WTC11 (cell line): ENCODE results near the gene ADAMTS15. TPM values are rescaled to one million over a fixed set of nuclear protein-coding genes. Genes with fewer than 3 reads are reported as not detected.
"Not testable (repeated sequence)": the region's sequence is repeated elsewhere in the genome, so short reads cannot be mapped to it uniquely, and the experiment has no call there.

Experiments used
- ATAC-seq: fragments of 200-7000 bp; cut with Tn5 transposase; 2 replicates; pipeline ENCODE4 v1.10.0; 2021; ENCODE audit warnings: mild to moderate bottlenecking, moderate library complexity
- CTCF ChIA-PET: fragments of 300-600 bp; sonication (Branson Sonifier 250); formaldehyde crosslinking; loops from one replicate; lab custom pipeline; 2021; ENCODE audit warnings: antibody characterized with exemption; lab: Charles Lee
- POLR2A ChIA-PET: fragments of 350-600 bp; sonication (Branson Sonifier 250); formaldehyde crosslinking; loops from one replicate; lab custom pipeline; 2021; ENCODE audit warnings: antibody characterized with exemption; lab: Charles Lee
- DNase-seq: peaks from one replicate; pipeline ENCODE4 v3.0.0; 2021; ENCODE audit warnings: low spot score
- H3K27ac Mint-ChIP-seq: 2 replicates; pipeline ENCODE4 v1.8.0; 2021; ENCODE audit warnings: mixed read lengths
- H3K27me3 Mint-ChIP-seq: 2 replicates; pipeline ENCODE4 v1.8.0; 2021; ENCODE audit warnings: low read depth, mild to moderate bottlenecking, moderate library complexity, mixed read lengths
- H3K36me3 Mint-ChIP-seq: 2 replicates; pipeline ENCODE4 v1.8.0; 2021; ENCODE audit warnings: mixed read lengths
- H3K4me1 Mint-ChIP-seq: 2 replicates; pipeline ENCODE4 v1.8.0; 2022; ENCODE audit warnings: mixed read lengths
- H3K4me3 Mint-ChIP-seq: 2 replicates; pipeline ENCODE4 v1.8.0; 2021; ENCODE audit warnings: mild to moderate bottlenecking, moderate library complexity, mixed read lengths
- H3K9me3 Mint-ChIP-seq: 2 replicates; pipeline ENCODE4 v1.8.0; 2021; ENCODE audit warnings: mixed read lengths
- ATF1 ChIP-seq: sonication (generic); formaldehyde crosslinking; IDR thresholded peaks from 2 replicates; pipeline ENCODE4 v1.8.1; 2023; ENCODE audit warnings: mild to moderate bottlenecking, moderate library complexity, missing genetic modification reagents
- CREB1 ChIP-seq: sonication (generic); formaldehyde crosslinking; IDR thresholded peaks from 2 replicates; pipeline ENCODE4 v1.8.0; 2023; ENCODE audit warnings: mild to moderate bottlenecking, missing genetic modification reagents
- CTCF ChIP-seq: fragments of 200-600 bp; IDR thresholded peaks from 2 replicates; pipeline ENCODE4 v1.8.0; 2022; ENCODE audit warnings: antibody characterized with exemption
- E2F4 ChIP-seq: sonication (generic); formaldehyde crosslinking; IDR thresholded peaks from 2 replicates; pipeline ENCODE4 v1.8.1; 2022; ENCODE audit warnings: low read depth, mild to moderate bottlenecking, moderate library complexity, missing genetic modification reagents, borderline replicate concordance
- ELF4 ChIP-seq: sonication (generic); formaldehyde crosslinking; IDR thresholded peaks from 2 replicates; pipeline ENCODE4 v1.8.1; 2022; ENCODE audit warnings: low read depth, mild to moderate bottlenecking, moderate library complexity, missing genetic modification reagents
- GRHL2 ChIP-seq: fragments of 250-450 bp; sonication (Bioruptor Pico); IDR thresholded peaks from 2 replicates; pipeline ENCODE4 v1.8.0; 2022; ENCODE audit warnings: mild to moderate bottlenecking, moderate library complexity; ENCODE audit not compliant: insufficient replicate concordance, severe bottlenecking
- GTF2I ChIP-seq: fragments of 250-450 bp; sonication (Bioruptor Pico); conservative IDR thresholded peaks from 2 replicates; pipeline ENCODE4 v1.4.0; 2021; ENCODE audit warnings: mild to moderate bottlenecking
- JUN ChIP-seq: sonication (generic); formaldehyde crosslinking; IDR thresholded peaks from 2 replicates; pipeline ENCODE4 v1.8.0; 2023; ENCODE audit warnings: mild to moderate bottlenecking, missing genetic modification reagents
- KAT7 ChIP-seq: sonication (generic); formaldehyde crosslinking; IDR thresholded peaks from 2 replicates; pipeline ENCODE4 v1.8.1; 2023; ENCODE audit warnings: missing genetic modification reagents, mild to moderate bottlenecking, borderline replicate concordance
- NFATC4 ChIP-seq: fragments of 250-450 bp; sonication (Bioruptor Pico); IDR thresholded peaks from 2 replicates; pipeline ENCODE4 v1.9.0; 2021; ENCODE audit warnings: mild to moderate bottlenecking
- NFYB ChIP-seq: sonication (generic); formaldehyde crosslinking; conservative IDR thresholded peaks from 2 replicates; pipeline ENCODE4 v1.8.0; 2022; ENCODE audit warnings: low read depth, missing genetic modification reagents
- OVOL2 ChIP-seq: fragments of 250-450 bp; sonication (Bioruptor Pico); IDR thresholded peaks from 2 replicates; pipeline ENCODE4 v1.9.0; 2021; ENCODE audit warnings: mild to moderate bottlenecking, borderline replicate concordance
- PRRX2 ChIP-seq: fragments of 250-450 bp; sonication (Bioruptor Pico); IDR thresholded peaks from 2 replicates; pipeline ENCODE4 v1.8.0; 2021; ENCODE audit warnings: mild to moderate bottlenecking
- RELA ChIP-seq: sonication (generic); formaldehyde crosslinking; IDR thresholded peaks from 2 replicates; pipeline ENCODE4 v1.8.1; 2022; ENCODE audit warnings: missing genetic modification reagents, mild to moderate bottlenecking, borderline replicate concordance
- RORB ChIP-seq: fragments of 250-450 bp; sonication (Bioruptor Pico); IDR thresholded peaks from 2 replicates; pipeline ENCODE4 v1.9.0; 2021; ENCODE audit warnings: mild to moderate bottlenecking
- SP1 ChIP-seq: sonication (generic); formaldehyde crosslinking; conservative IDR thresholded peaks from 2 replicates; pipeline ENCODE4 v1.8.1; 2022; ENCODE audit warnings: missing genetic modification reagents
- ZBTB21 ChIP-seq: sonication (generic); formaldehyde crosslinking; IDR thresholded peaks from 2 replicates; pipeline ENCODE4 v1.8.1; 2023; ENCODE audit warnings: mild to moderate bottlenecking, missing genetic modification reagents, borderline replicate concordance
- ZNF263 ChIP-seq: sonication (generic); formaldehyde crosslinking; IDR thresholded peaks from 2 replicates; pipeline ENCODE4 v1.8.1; 2022; ENCODE audit warnings: low read depth, mild to moderate bottlenecking, moderate library complexity, missing genetic modification reagents
- ZNF416 ChIP-seq: fragments of 250-450 bp; sonication (Bioruptor Pico); IDR thresholded peaks from 2 replicates; pipeline ENCODE4 v1.9.0; 2021; ENCODE audit warnings: mild to moderate bottlenecking, inconsistent platforms
- ZNF671 ChIP-seq: fragments of 250-450 bp; sonication (Bioruptor Pico); IDR thresholded peaks from 2 replicates; pipeline ENCODE4 v1.8.0; 2021; ENCODE audit warnings: mild to moderate bottlenecking
- total RNA-seq: library from RNA; stranded (reverse); gene quantifications from 3 replicates; pipeline ENCODE4 v1.2.3, GENCODE V29; 2021
- TF ChIP-seq, protein P1 (sequence below): sonication (generic); formaldehyde crosslinking; IDR thresholded peaks from 2 replicates; pipeline ENCODE4 v1.8.0; 2022; ENCODE audit warnings: mild to moderate bottlenecking, missing genetic modification reagents
- TF ChIP-seq, protein P2 (sequence below): sonication (generic); formaldehyde crosslinking; IDR thresholded peaks from 2 replicates; pipeline ENCODE4 v1.8.0; 2022; ENCODE audit warnings: mild to moderate bottlenecking, missing genetic modification reagents
- TF ChIP-seq, protein P3 (sequence below): sonication (generic); formaldehyde crosslinking; IDR thresholded peaks from 2 replicates; pipeline ENCODE4 v1.8.1; 2022; ENCODE audit warnings: missing genetic modification reagents, borderline replicate concordance
- TF ChIP-seq, protein P4 (sequence below): fragments of 250-450 bp; sonication (Bioruptor Pico); IDR thresholded peaks from 2 replicates; pipeline ENCODE4 v1.8.0; 2021; ENCODE audit warnings: mild to moderate bottlenecking
- TF ChIP-seq, protein P5 (sequence below): fragments of 250-450 bp; sonication (Bioruptor Pico); IDR thresholded peaks from 2 replicates; pipeline ENCODE4 v1.9.0; 2021; ENCODE audit warnings: mild to moderate bottlenecking

ADAMTS15 gene
- total RNA-seq, 1 experiment from 2014 or later, result 3.7 TPM

DNA sequence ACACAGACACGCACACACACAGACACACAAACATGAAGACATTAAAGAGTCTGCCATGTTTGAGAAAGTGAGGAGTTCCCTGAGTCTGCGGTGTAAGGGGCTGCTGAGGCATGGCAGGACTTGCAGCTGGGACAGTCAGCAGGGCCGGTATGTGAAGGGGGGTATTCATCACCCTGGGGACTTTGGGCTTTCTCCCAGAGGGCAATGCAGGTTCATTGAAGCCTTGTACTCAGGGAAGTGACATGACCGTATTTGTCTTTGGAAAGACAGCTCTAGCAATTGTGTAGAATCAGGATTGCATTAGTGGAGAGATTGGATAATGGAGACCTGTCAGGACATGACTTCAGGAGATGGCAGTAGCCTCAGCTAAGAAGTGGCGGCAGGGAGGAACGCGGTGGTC is 10.6 kb upstream of the ADAMTS15 start (continued):
- TF ChIP-seq SP1 (CRISPR knock-in tag) (no peak), OVOL2 (CRISPR knock-in tag) (no peak), ELF4 (no peak), GRHL2 (CRISPR knock-in tag) (no peak), E2F4 (CRISPR knock-in tag) (no peak), NFYB (no peak), GTF2I (CRISPR knock-in tag) (no peak)
- TF ChIP-seq, protein P1, sequence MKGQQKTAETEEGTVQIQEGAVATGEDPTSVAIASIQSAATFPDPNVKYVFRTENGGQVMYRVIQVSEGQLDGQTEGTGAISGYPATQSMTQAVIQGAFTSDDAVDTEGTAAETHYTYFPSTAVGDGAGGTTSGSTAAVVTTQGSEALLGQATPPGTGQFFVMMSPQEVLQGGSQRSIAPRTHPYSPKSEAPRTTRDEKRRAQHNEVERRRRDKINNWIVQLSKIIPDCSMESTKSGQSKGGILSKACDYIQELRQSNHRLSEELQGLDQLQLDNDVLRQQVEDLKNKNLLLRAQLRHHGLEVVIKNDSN (CRISPR knock-in tag), result no peak
- TF ChIP-seq, protein P2, sequence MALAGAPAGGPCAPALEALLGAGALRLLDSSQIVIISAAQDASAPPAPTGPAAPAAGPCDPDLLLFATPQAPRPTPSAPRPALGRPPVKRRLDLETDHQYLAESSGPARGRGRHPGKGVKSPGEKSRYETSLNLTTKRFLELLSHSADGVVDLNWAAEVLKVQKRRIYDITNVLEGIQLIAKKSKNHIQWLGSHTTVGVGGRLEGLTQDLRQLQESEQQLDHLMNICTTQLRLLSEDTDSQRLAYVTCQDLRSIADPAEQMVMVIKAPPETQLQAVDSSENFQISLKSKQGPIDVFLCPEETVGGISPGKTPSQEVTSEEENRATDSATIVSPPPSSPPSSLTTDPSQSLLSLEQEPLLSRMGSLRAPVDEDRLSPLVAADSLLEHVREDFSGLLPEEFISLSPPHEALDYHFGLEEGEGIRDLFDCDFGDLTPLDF (CRISPR knock-in tag), result no peak

GRCh38 chr11:130438401-130439159 is 9.9 kb upstream of the ADAMTS15 start:
- Mint-ChIP-seq H3K27me3 (peaks cover 19% of the 10 kb centered on the region), H3K9me3 (peaks cover 14% of the 10 kb centered on the region)
- H3K36me3 Mint-ChIP-seq, DNase-seq, H3K27ac Mint-ChIP-seq, H3K4me1 Mint-ChIP-seq, H3K4me3 Mint-ChIP-seq, POLR2A ChIA-PET, ATAC-seq: not testable (repeated sequence)
- CTCF ChIA-PET, result interaction anchor here (1.6 to 1.7 kb wide), 2 partner anchors 11 to 389 kb away, joined by 4 to 6 read pairs; no protein-coding TSS in a partner anchor
- TF ChIP-seq, protein P3, sequence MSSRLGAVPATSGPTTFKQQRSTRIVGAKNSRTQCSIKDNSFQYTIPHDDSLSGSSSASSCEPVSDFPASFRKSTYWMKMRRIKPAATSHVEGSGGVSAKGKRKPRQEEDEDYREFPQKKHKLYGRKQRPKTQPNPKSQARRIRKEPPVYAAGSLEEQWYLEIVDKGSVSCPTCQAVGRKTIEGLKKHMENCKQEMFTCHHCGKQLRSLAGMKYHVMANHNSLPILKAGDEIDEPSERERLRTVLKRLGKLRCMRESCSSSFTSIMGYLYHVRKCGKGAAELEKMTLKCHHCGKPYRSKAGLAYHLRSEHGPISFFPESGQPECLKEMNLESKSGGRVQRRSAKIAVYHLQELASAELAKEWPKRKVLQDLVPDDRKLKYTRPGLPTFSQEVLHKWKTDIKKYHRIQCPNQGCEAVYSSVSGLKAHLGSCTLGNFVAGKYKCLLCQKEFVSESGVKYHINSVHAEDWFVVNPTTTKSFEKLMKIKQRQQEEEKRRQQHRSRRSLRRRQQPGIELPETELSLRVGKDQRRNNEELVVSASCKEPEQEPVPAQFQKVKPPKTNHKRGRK (CRISPR knock-in tag), result 0 out of 2 replicates have a peak, but pooled peaks have one; percentile 36

- Mint-ChIP-seq H3K27ac (no peak overlapping the region), H3K4me1 (no peaks in the 10 kb centered on the region), H3K36me3 (no peaks in the 10 kb centered on the region; the same call in 1 of the 2 replicates), H3K4me3 (no peak overlapping the region), H3K9me3 (peaks cover 14% of the 10 kb centered on the region), H3K27me3 (peaks cover 19% of the 10 kb centered on the region)
- ChIA-PET CTCF (no interaction called here), POLR2A (no interaction called here)
- TF ChIP-seq KAT7 (CRISPR knock-in tag) (no peak), RELA (CRISPR knock-in tag) (no peak), ZBTB21 (CRISPR knock-in tag) (no peak), ZNF263 (CRISPR knock-in tag) (no peak), ATF1 (CRISPR knock-in tag) (no peak), CREB1 (CRISPR knock-in tag) (no peak), JUN (CRISPR knock-in tag) (no peak), NFATC4 (CRISPR knock-in tag) (no peak), ZNF416 (CRISPR knock-in tag) (no peak), CTCF (no peak), RORB (CRISPR knock-in tag) (no peak), GRHL2 (CRISPR knock-in tag) (no peak), PRRX2 (CRISPR knock-in tag) (no peak), ZNF671 (CRISPR knock-in tag) (no peak)
- TF ChIP-seq, protein P4, sequence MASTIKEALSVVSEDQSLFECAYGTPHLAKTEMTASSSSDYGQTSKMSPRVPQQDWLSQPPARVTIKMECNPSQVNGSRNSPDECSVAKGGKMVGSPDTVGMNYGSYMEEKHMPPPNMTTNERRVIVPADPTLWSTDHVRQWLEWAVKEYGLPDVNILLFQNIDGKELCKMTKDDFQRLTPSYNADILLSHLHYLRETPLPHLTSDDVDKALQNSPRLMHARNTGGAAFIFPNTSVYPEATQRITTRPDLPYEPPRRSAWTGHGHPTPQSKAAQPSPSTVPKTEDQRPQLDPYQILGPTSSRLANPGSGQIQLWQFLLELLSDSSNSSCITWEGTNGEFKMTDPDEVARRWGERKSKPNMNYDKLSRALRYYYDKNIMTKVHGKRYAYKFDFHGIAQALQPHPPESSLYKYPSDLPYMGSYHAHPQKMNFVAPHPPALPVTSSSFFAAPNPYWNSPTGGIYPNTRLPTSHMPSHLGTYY, result no peak
- TF ChIP-seq, protein P5, sequence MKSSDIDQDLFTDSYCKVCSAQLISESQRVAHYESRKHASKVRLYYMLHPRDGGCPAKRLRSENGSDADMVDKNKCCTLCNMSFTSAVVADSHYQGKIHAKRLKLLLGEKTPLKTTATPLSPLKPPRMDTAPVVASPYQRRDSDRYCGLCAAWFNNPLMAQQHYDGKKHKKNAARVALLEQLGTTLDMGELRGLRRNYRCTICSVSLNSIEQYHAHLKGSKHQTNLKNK, result no peak
- no peak for DNase-seq
- no peak for ATAC-seq
Observed at GRCh38 chr11:130439160-130439519, 9.3 kb upstream of the ADAMTS15 start.
